Measurements from ENCODE around the gene DIDO1.
"Not testable (repeated sequence)": the region's sequence is repeated elsewhere in the genome, so short reads cannot be mapped to it uniquely, and the experiment has no call there.

DNA sequence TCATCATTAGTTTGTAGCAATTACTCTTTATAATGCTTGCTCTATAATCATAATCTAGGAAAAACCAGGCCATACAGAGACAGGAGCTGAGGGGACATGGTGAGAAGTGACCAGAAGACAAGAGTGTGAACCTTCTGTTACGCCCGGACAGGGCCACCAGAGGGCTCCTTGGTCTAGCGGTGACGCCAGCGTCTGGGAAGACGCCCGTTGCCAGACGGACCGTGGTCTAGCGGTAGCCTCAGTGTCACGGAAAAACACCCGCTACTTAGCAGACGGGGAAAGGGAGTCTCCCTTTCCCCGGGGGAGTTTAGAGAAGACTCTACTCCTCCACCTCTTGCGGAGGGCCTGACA, 52.6 kb downstream of the DIDO1 start:
- peak; percentile 47 for TF ChIP-seq CTCF (IDR thresholded peaks at IDR 0.05; ENCODE audit: low read depth, low read length)
- not testable (repeated sequence) for TF ChIP-seq EZH2phosphoT487 (IDR thresholded peaks at IDR 0.05; ENCODE audit: low read depth)
